Endothelial cell of umbilical vein (primary cell): ENCODE measurements around the gene TTLL5. TPM values are rescaled to one million over a fixed set of nuclear protein-coding genes. Genes with fewer than 3 reads are reported as not detected.
A peak's percentile ranks its signal among the peaks of the same experiment; 100 is the strongest.

ENCODE experiments used
- BruUV-seq: library from RNA; stranded (reverse); fragments of 400-500 nt; replicated peaks from 2 replicates; lab custom pipeline; 2021; lab: Mats Ljungman, UMichigan
- CTCF ChIA-PET: fragments of 300-600, 350-600 bp; sonication (Branson Sonifier 250); formaldehyde crosslinking; loops from one replicate; lab custom pipeline; 2021; ENCODE audit warnings: antibody characterized with exemption, inconsistent platforms; lab: Charles Lee
- POLR2A ChIA-PET: fragments of 300-600, 350-600 bp; sonication (Branson Sonifier 250); formaldehyde crosslinking; loops from one replicate; lab custom pipeline; 2021; ENCODE audit warnings: antibody characterized with exemption, inconsistent platforms; lab: Charles Lee
- DNase-seq: peaks from one replicate; pipeline ENCODE4 v3.0.0-alpha.2; 2011; ENCODE audit warnings: low read depth, low spot score
- FAIRE-seq: peaks from 2 replicates; lab custom pipeline; 2011; peaks lifted over from hg19 to GRCh38; lab: Jason Lieb, UNC
- H2AFZ ChIP-seq: 2 replicates; pipeline ENCODE4 v1.6.0; 2012; ENCODE audit warnings: low read depth, low read length, control low read depth, inconsistent platforms
- H3K27ac ChIP-seq: 2 replicates; pipeline ENCODE4 v1.5.1; 2011; ENCODE audit warnings: low read depth, mild to moderate bottlenecking, control low read depth, low read length, moderate library complexity; ENCODE audit not compliant: insufficient read depth
- H3K27me3 ChIP-seq, 2 experiments: 2 replicates each; pipeline versions ENCODE4 v1.6.0 to v1.6.1; 2011; ENCODE audit warnings: low read length in 2 of 2, mixed read lengths in 1 of 2; ENCODE audit not compliant: control insufficient read depth in 2 of 2, insufficient read depth in 2 of 2
- H3K36me3 ChIP-seq, 2 experiments: 2 replicates in 1 of 2; 3 replicates in 1 of 2; pipeline ENCODE4 v1.5.1; 2011; ENCODE audit warnings: low read length in 2 of 2, mild to moderate bottlenecking in 1 of 2, moderate library complexity in 1 of 2; ENCODE audit not compliant: control insufficient read depth in 2 of 2, insufficient read depth in 2 of 2; ENCODE audit errors: extremely low read depth in 1 of 2
- H3K4me1 ChIP-seq: 3 replicates; pipeline ENCODE4 v1.5.1; 2011; ENCODE audit warnings: mild to moderate bottlenecking, low read length; ENCODE audit not compliant: control insufficient read depth, insufficient read depth; ENCODE audit errors: extremely low read depth
- H3K4me2 ChIP-seq: 2 replicates; pipeline ENCODE4 v1.6.1; 2011; ENCODE audit warnings: low read length, control low read depth, mixed read lengths; ENCODE audit not compliant: insufficient read depth
- H3K4me3 ChIP-seq, 3 experiments: fragments of 200-600 bp in 1 of 3; sonication (generic), shearing (Covaris generic) in 1 of 3; replicated peaks in 1 of 3; 2 replicates each; pipeline ENCODE4 v1.5.1; 2011 to 2016; ENCODE audit warnings: control low read depth in 3 of 3, low read length in 3 of 3, mild to moderate bottlenecking in 2 of 3, inconsistent platforms in 1 of 3, low read depth in 1 of 3, moderate library complexity in 1 of 3; ENCODE audit not compliant: insufficient read depth in 1 of 3
- H3K79me2 ChIP-seq: 2 replicates; pipeline ENCODE4 v1.6.0; 2012; ENCODE audit warnings: low read length, inconsistent platforms; ENCODE audit not compliant: control insufficient read depth, insufficient read depth
- H3K9ac ChIP-seq: replicated peaks from 2 replicates; pipeline ENCODE3; 2011; ENCODE audit warnings: low read length, control low read depth; ENCODE audit not compliant: insufficient read depth; ENCODE audit errors: extremely low read depth
- H3K9me1 ChIP-seq: replicated peaks from 3 replicates; pipeline ENCODE4 v1.6.0; 2011; ENCODE audit warnings: mild to moderate bottlenecking, low read length; ENCODE audit not compliant: control insufficient read depth, insufficient read depth; ENCODE audit errors: extremely low read depth
- H3K9me3 ChIP-seq: replicated peaks from 2 replicates; pipeline ENCODE4 v1.5.1; 2012; ENCODE audit warnings: low read length, inconsistent platforms; ENCODE audit not compliant: control insufficient read depth, insufficient read depth
- H4K20me1 ChIP-seq: replicated peaks from 2 replicates; pipeline ENCODE3; 2011; ENCODE audit warnings: mild to moderate bottlenecking, low read length; ENCODE audit not compliant: control insufficient read depth, insufficient read depth; ENCODE audit errors: extremely low read depth
- EZH2 ChIP-seq: IDR thresholded peaks from 2 replicates; pipeline ENCODE4 v1.6.1; 2012; ENCODE audit warnings: borderline replicate concordance, low read depth, mild to moderate bottlenecking, moderate library complexity, low read length, inconsistent platforms; ENCODE audit not compliant: severe bottlenecking
- FOS ChIP-seq: IDR thresholded peaks from 2 replicates; pipeline ENCODE4 v1.6.1; 2011; ENCODE audit warnings: mild to moderate bottlenecking, low read length, moderate library complexity, borderline replicate concordance; ENCODE audit not compliant: insufficient read depth
- GATA2 ChIP-seq: IDR thresholded peaks from 2 replicates; pipeline ENCODE4 v1.7.0; 2011; ENCODE audit warnings: low read depth, mild to moderate bottlenecking, moderate library complexity, mixed read lengths, low read length; ENCODE audit not compliant: insufficient read length, insufficient read depth
- JUN ChIP-seq: IDR thresholded peaks from 2 replicates; pipeline ENCODE4 v1.6.1; 2011; ENCODE audit warnings: borderline replicate concordance, low read depth; ENCODE audit not compliant: insufficient read length, insufficient read depth
- MYC ChIP-seq: IDR thresholded peaks from one replicate; pipeline ENCODE4 v1.6.1; 2011; ENCODE audit warnings: mild to moderate bottlenecking, low read depth, low read length
- POLR2A ChIP-seq: IDR thresholded peaks from 2 replicates; pipeline ENCODE4 v1.6.1; 2012; ENCODE audit warnings: low read depth, mild to moderate bottlenecking, control low read depth, low read length
- POLR2AphosphoS5 ChIP-seq: IDR thresholded peaks from 2 replicates; pipeline ENCODE4 v1.6.1; 2012; ENCODE audit warnings: low read depth, mild to moderate bottlenecking, control low read depth, low read length, moderate library complexity; ENCODE audit not compliant: insufficient read depth
- dilution Hi-C: fragments of 300-500 bp; cut with MboI; formaldehyde crosslinking; loops from one replicate; pipeline ENCODE4 v1.15.0; 2019; ENCODE audit warnings: low sequenced_read_pairs; ENCODE audit not compliant: extremely low pct_ligation_motif_present
- intact Hi-C: fragments of 100-400 bp; cut with micrococcal nuclease; formaldehyde crosslinking; loops from one replicate; pipeline ENCODE4 v1.10.0; 2022
- polyA plus RNA-seq, 4 experiments: library from polyadenylated mRNA; depleted of rRNA in 3 of 4; stranded (reverse) in 3 of 4; unstranded in 1 of 4; fragments of >200 nt; gene quantifications; 2 replicates each; pipeline versions ENCODE4 v1.2.1 to v1.2.3, GENCODE V29; 2011 to 2012; ENCODE audit warnings: missing spikeins in 1 of 4
- total RNA-seq: library from RNA; stranded (reverse); gene quantifications from 2 replicates; pipeline ENCODE4 v1.2.3, GENCODE V29; 2021
- TF ChIP-seq, protein P1 (sequence below): IDR thresholded peaks from 2 replicates; pipeline ENCODE4 v1.6.1; 2011; ENCODE audit not compliant: insufficient read depth, insufficient read length

Gene TTLL5
- total and polyA plus RNA-seq, 2 donors (not counting 3 experiments of a cell fraction or from before 2014, with no cell fraction given): 33.2 to 93.6 TPM

DNA sequence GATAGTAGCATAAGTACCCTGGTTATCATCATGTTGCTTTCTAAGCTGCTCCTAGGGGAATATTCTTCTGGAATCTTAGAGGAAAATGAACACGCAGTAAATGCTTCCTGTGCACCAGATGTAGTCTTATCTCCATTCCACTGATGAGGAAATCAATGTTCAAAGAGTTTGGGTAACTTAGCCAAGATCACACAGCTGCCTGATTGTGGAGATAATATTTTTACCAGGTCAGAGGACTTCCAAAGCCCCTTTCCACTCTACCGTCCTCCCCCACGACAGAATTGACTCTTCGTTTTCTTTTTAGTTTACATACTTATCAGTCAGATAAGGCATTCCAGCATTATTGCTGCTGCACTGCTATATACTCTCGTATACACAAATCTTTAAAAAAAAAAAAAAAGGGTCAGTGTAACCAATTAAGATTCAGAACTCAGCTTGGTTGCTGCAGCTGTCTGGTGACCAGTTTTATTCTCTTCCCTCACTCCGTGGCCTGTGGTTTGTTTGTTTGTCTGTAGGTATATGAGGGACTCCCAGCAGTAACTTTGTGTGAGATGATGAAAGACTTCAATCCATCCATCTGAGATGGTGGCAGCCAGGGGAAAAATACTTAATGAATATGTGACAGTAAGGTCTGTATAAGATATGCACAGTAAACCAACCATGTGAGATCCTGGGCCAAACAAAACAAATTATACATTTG, 210.3 kb downstream of the TTLL5 start:
- Histone ChIP-seq H3K36me3 (no peaks in the 10 kb centered on the region), H3K79me2 (no peaks in the 10 kb centered on the region), H3K9me1 (no peaks in the 10 kb centered on the region), H3K9ac (peak overlapping the region; percentile 19), H2AFZ (no peak overlapping the region), H3K4me2 (peak overlapping the region; percentile 78), H3K4me3 (peak overlapping the region in 1 of 3 experiments; percentile 18), H4K20me1 (no peaks in the 10 kb centered on the region), H3K27ac (peak overlapping the region; percentile 98), H3K27me3 (no peaks in the 10 kb centered on the region), H3K4me1 (peaks cover 59% of the 10 kb centered on the region), H3K9me3 (no peaks in the 10 kb centered on the region)
- DNase-seq (peak; percentile 91), FAIRE-seq (peak; percentile 84)
- intact Hi-C loops: loop anchor here (1.0 to 2.0 kb wide), 2 partner anchors 8 to 115 kb away; no protein-coding TSS in a partner anchor
- ChIA-PET CTCF (interaction anchor here (0.7 to 1.9 kb wide), 7 partner anchors 9 to 111 kb away, joined by 3 to 13 read pairs (median 5); no protein-coding TSS in a partner anchor), POLR2A (no interaction called here)
- BruUV-seq: no TSS peak
- dilution Hi-C loops: no loop called here
- TF ChIP-seq, protein P1, sequence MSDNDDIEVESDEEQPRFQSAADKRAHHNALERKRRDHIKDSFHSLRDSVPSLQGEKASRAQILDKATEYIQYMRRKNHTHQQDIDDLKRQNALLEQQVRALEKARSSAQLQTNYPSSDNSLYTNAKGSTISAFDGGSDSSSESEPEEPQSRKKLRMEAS: no peak
- peak; percentile 48 for TF ChIP-seq POLR2A
- TF ChIP-seq EZH2: no peak
- TF ChIP-seq POLR2AphosphoS5: peak; percentile 81
- TF ChIP-seq JUN: peak; percentile 35
- TF ChIP-seq GATA2: peak; percentile 99
- TF ChIP-seq FOS: peak; percentile 12

DNA sequence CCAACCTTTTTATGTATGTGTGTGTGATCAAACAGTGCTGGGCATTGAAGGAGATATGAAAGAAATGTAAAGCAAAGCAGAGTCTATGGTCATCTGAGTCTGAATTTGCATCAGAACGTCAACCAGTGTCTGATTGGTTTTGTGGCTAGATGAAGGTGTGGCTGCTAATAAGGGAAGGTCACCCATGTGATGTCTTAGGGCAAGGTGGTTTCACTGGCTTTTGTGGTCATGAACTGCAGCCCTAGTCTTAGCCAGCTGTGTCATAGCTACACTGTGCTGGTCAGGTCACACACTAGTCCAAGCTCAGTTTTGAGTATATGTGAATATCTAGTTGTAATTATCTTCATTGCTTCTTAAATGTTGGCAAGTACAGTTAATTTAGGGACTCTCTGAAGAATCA, 214.9 kb downstream of the TTLL5 start:
- Histone ChIP-seq H2AFZ (no peak overlapping the region), H3K36me3 (no peaks in the 10 kb centered on the region), H3K9ac (no peak overlapping the region), H3K9me1 (no peaks in the 10 kb centered on the region), H3K27me3 (no peaks in the 10 kb centered on the region), H3K4me1 (peaks cover 41% of the 10 kb centered on the region), H3K4me3 (no peak overlapping the region), H4K20me1 (no peaks in the 10 kb centered on the region), H3K4me2 (no peak overlapping the region), H3K9me3 (no peaks in the 10 kb centered on the region), H3K27ac (no peak overlapping the region), H3K79me2 (no peaks in the 10 kb centered on the region)
- FAIRE-seq (no peak), DNase-seq (no peak)
- dilution Hi-C loops: no loop called here
- ChIA-PET CTCF (interaction anchor here (1.3 kb wide), 1 partner anchor 31 kb away, joined by 5 read pairs; no protein-coding TSS in a partner anchor), POLR2A (no interaction called here)
- intact Hi-C loops: no loop called here
- no TSS peak for BruUV-seq
- no peak for TF ChIP-seq POLR2AphosphoS5
- TF ChIP-seq MYC: no peak
- TF ChIP-seq, protein P1: no peak
- TF ChIP-seq POLR2A: no peak
- TF ChIP-seq FOS: no peak
- no peak for TF ChIP-seq EZH2
- TF ChIP-seq GATA2: no peak
